Esophagus muscularis mucosa (tissue), 4 donors: ENCODE data around the gene FADS6. TPM values are rescaled to one million over a fixed set of nuclear protein-coding genes. Genes with fewer than 3 reads are reported as not detected.

Experiments used
- DNase-seq: peaks from one replicate; pipeline ENCODE4 v3.0.0-alpha.2; 2017; ENCODE audit errors: extremely low spot score
- H3K27ac ChIP-seq, 4 donors: fragments of 200-600 bp; sonication (generic); replicated peaks in 1 of 4; 1 replicate in 3 of 4; 2 replicates in 1 of 4; pipeline ENCODE4 v1.5.1; 2016 to 2019; ENCODE audit warnings: mild to moderate bottlenecking in 1 of 4
- H3K27me3 ChIP-seq, 4 donors: fragments of 200-600 bp; sonication (generic); one replicate each; pipeline versions ENCODE4 v1.5.1 to v1.6.0; 2016 to 2019
- H3K36me3 ChIP-seq, 4 donors: fragments of 200-600 bp; sonication (generic); one replicate each; pipeline ENCODE4 v1.5.1; 2016 to 2019
- H3K4me1 ChIP-seq, 4 donors: fragments of 200-600 bp; sonication (generic); one replicate each; pipeline ENCODE4 v1.5.1; 2016 to 2019
- H3K4me3 ChIP-seq, 4 donors: fragments of 200-600 bp; sonication (generic); 1 replicate in 2 of 4; 2 replicates in 2 of 4; pipeline ENCODE4 v1.5.1; 2016 to 2019; ENCODE audit warnings: mild to moderate bottlenecking in 4 of 4, moderate library complexity in 1 of 4
- H3K9me3 ChIP-seq, 4 donors: fragments of 200-600 bp; sonication (generic); 1 replicate in 3 of 4; 2 replicates in 1 of 4; pipeline ENCODE4 v1.5.1; 2016 to 2019
- CTCF ChIP-seq, 3 experiments: fragments of 200-600 bp in 2 of 3; fragments of 450-650 bp in 1 of 3; sonication (generic) in 2 of 3; IDR thresholded peaks; one replicate each; pipeline ENCODE4 v1.5.1; 2017 to 2019; ENCODE audit warnings: antibody characterized with exemption in 3 of 3, mild to moderate bottlenecking in 2 of 3, moderate library complexity in 1 of 3
- EP300 ChIP-seq: sonication (generic); formaldehyde crosslinking; IDR thresholded peaks from one replicate; pipeline ENCODE4 v1.6.1; 2017; ENCODE audit warnings: antibody characterized with exemption
- POLR2A ChIP-seq: fragments of 450-650 bp; IDR thresholded peaks from one replicate; pipeline ENCODE4 v1.6.1; 2017; ENCODE audit warnings: antibody characterized with exemption, moderate library complexity, mild to moderate bottlenecking, low read depth
- POLR2AphosphoS5 ChIP-seq, 2 donors: sonication (generic); formaldehyde crosslinking; IDR thresholded peaks; one replicate each; pipeline ENCODE4 v1.6.1; 2017; ENCODE audit warnings: antibody characterized with exemption in 2 of 2
- WGBS: methylation state at CpG from one replicate; pipeline ENCODE4 v1.1.5; 2018; 5-methylcytosine and 5-hydroxymethylcytosine counted together
- intact Hi-C: fragments of 100-400 bp; cut with DNase I; formaldehyde crosslinking; loops from one replicate; pipeline ENCODE4 v1.15.1; 2023
- total RNA-seq, 4 donors: library from RNA; depleted of rRNA; stranded (reverse); fragments of >200 nt; gene quantifications; one replicate each; pipeline versions ENCODE4 v1.1.0 to v1.2.1, GENCODE V29; 2016

Gene FADS6
- total RNA-seq, 4 donors from 2014 or later, result 0.33 TPM; not detected in 3

GRCh38 chr17:74853048-74853397 is 40.4 kb downstream of the FADS6 start:
- peaks cover 9 to 90% (median 36%) of the 10 kb centered on the region in 4 donors for H3K27me3 ChIP-seq
- 38% methylated on average over 9 of the region's 9 CpGs for WGBS

GRCh38 chr17:74852237-74853047 is 41.0 kb downstream of the FADS6 start:
- peaks cover 9 to 84% (median 36%) of the 10 kb centered on the region in 4 donors for H3K27me3 ChIP-seq
- H3K4me1 ChIP-seq, result peaks cover 6 to 14% (median 10%) of the 10 kb centered on the region in 4 donors
- intact Hi-C loops, result loop anchor here (5.0 kb wide), 1 partner anchor 55 kb away; no protein-coding TSS in a partner anchor
- DNase-seq, result no peak
- no peak for TF ChIP-seq POLR2A
- peak overlapping the region in 1 of 4 donors; percentile 17 for H3K4me3 ChIP-seq
- 8% methylated on average over 9 of the region's 76 CpGs for WGBS
- H3K9me3 ChIP-seq, result no peaks in the 10 kb centered on the region
- no peak overlapping the region for H3K27ac ChIP-seq
- H3K36me3 ChIP-seq, result no peaks in the 10 kb centered on the region

More at GRCh38 chr17:74853048-74853397, 40.4 kb downstream of the FADS6 start:
- TF ChIP-seq EP300 (no peak), POLR2A (no peak), CTCF (IDR thresholded peaks at IDR 0.05) (no peak), POLR2AphosphoS5 (IDR thresholded peaks at IDR 0.05) (no peak)
- no peak overlapping the region for H3K4me3 ChIP-seq
- no peak overlapping the region for H3K27ac ChIP-seq
- intact Hi-C loops, result loop anchor here (5.0 kb wide), 1 partner anchor 56 kb away; no protein-coding TSS in a partner anchor
- DNase-seq, result no peak
- no peaks in the 10 kb centered on the region for H3K36me3 ChIP-seq
- H3K9me3 ChIP-seq, result no peaks in the 10 kb centered on the region
- H3K4me1 ChIP-seq, result peaks cover 6 to 14% (median 10%) of the 10 kb centered on the region in 4 donors

- intact Hi-C loops, result loop anchor here (5.0 kb wide), 1 partner anchor 54 kb away; no protein-coding TSS in a partner anchor
- peaks cover 9 to 84% (median 36%) of the 10 kb centered on the region in 4 donors for H3K27me3 ChIP-seq
Observed at GRCh38 chr17:74851612-74852236, 41.7 kb downstream of the FADS6 start.

GRCh38 chr17:74850914-74851313 is 42.5 kb downstream of the FADS6 start:
- H3K36me3 ChIP-seq, result no peaks in the 10 kb centered on the region
- TF ChIP-seq EP300, result no peak
- TF ChIP-seq POLR2A, result no peak
- no peak for TF ChIP-seq CTCF (IDR thresholded peaks at IDR 0.05)
- no peak for TF ChIP-seq POLR2AphosphoS5 (IDR thresholded peaks at IDR 0.05)
- intact Hi-C loops, result loop anchor here (5.0 kb wide), 1 partner anchor 54 kb away; no protein-coding TSS in a partner anchor
- DNase-seq, result no peak
- H3K9me3 ChIP-seq, result no peaks in the 10 kb centered on the region
- H3K4me1 ChIP-seq, result peaks cover 6 to 14% (median 10%) of the 10 kb centered on the region in 4 donors
- H3K27ac ChIP-seq, result no peak overlapping the region
- no peak overlapping the region for H3K4me3 ChIP-seq
- H3K27me3 ChIP-seq, result peaks cover 9 to 82% (median 35%) of the 10 kb centered on the region in 4 donors
- 58% methylated on average over 3 of the region's 3 CpGs for WGBS

More at GRCh38 chr17:74851612-74852236, 41.7 kb downstream of the FADS6 start:
- Histone ChIP-seq H3K27ac (no peak overlapping the region), H3K9me3 (no peaks in the 10 kb centered on the region), H3K4me3 (no peak overlapping the region), H3K4me1 (peaks cover 6 to 14% (median 10%) of the 10 kb centered on the region in 4 donors), H3K36me3 (no peaks in the 10 kb centered on the region)
- TF ChIP-seq CTCF (IDR thresholded peaks at IDR 0.05), result no peak
- TF ChIP-seq POLR2AphosphoS5 (IDR thresholded peaks at IDR 0.05), result no peak
- TF ChIP-seq POLR2A, result no peak
- no peak for TF ChIP-seq EP300
- WGBS, result 72% methylated on average over 18 of the region's 29 CpGs
- no peak for DNase-seq

GRCh38 chr17:74850310-74850709 is 43.1 kb downstream of the FADS6 start:
- Histone ChIP-seq H3K9me3 (no peaks in the 10 kb centered on the region), H3K4me1 (peaks cover 6 to 14% (median 10%) of the 10 kb centered on the region in 4 donors), H3K27me3 (peaks cover 9 to 80% (median 32%) of the 10 kb centered on the region in 4 donors), H3K27ac (no peak overlapping the region), H3K4me3 (no peak overlapping the region), H3K36me3 (no peaks in the 10 kb centered on the region)
- 64% methylated on average over 5 of the region's 17 CpGs for WGBS
- TF ChIP-seq POLR2AphosphoS5 (IDR thresholded peaks at IDR 0.05) (no peak), POLR2A (no peak), CTCF (IDR thresholded peaks at IDR 0.05) (no peak), EP300 (no peak)
- intact Hi-C loops, result loop anchor here (5.0 kb wide), 1 partner anchor 53 kb away; no protein-coding TSS in a partner anchor
- DNase-seq, result no peak
